Neuron (in vitro differentiated cells): ENCODE data around the gene BRAT1.

ENCODE experiments used
- H2AFZ ChIP-seq: one replicate; pipeline ENCODE4 v1.6.1; 2013; ENCODE audit warnings: low read depth, mild to moderate bottlenecking, inconsistent platforms, low read length, moderate library complexity
- H3K27me3 ChIP-seq: one replicate; pipeline ENCODE4 v1.6.1; 2013; ENCODE audit warnings: low read length; ENCODE audit not compliant: insufficient read depth
- H3K36me3 ChIP-seq: one replicate; pipeline ENCODE4 v1.6.1; 2013; ENCODE audit warnings: low read length; ENCODE audit not compliant: insufficient read depth
- H3K4me1 ChIP-seq: one replicate; pipeline ENCODE4 v1.6.1; 2013; ENCODE audit warnings: low read length; ENCODE audit not compliant: insufficient read depth
- H3K4me3 ChIP-seq: 2 replicates; pipeline ENCODE4 v1.5.1; 2013; ENCODE audit warnings: mild to moderate bottlenecking, low read length, moderate library complexity
- H3K9me3 ChIP-seq: one replicate; pipeline ENCODE4 v1.6.1; 2013; ENCODE audit warnings: low read length

The BRAT1 gene

DNA sequence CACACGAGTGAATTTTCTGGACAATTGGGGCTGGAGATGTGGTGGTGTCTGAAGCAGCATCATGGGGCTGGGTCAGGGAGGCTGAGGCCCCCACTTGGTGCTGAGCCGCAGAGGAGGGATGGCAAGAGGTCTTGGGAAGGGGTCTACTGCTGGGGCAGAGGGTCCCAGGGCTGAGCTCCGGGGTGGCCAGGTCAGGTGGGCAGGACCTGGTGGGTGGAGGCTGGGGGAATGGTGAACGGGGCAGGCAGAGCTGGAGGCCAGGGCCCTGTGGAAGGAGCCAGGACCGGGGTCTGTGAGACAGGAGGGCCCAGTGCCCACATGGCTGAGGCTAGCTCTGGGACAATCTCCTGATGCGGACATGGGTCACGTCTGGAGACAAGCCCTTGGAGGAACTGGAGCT is 56.1 kb downstream of the BRAT1 start:
- Histone ChIP-seq H2AFZ (no peak overlapping the region), H3K27me3 (no peaks in the 10 kb centered on the region), H3K4me3 (no peak overlapping the region), H3K4me1 (peaks cover 60% of the 10 kb centered on the region), H3K9me3 (no peaks in the 10 kb centered on the region), H3K36me3 (no peaks in the 10 kb centered on the region)

GRCh38 chr7:2498708-2499107 is 56.6 kb downstream of the BRAT1 start:
- H3K36me3 ChIP-seq, result no peaks in the 10 kb centered on the region
- H2AFZ ChIP-seq, result no peak overlapping the region
- no peaks in the 10 kb centered on the region for H3K9me3 ChIP-seq
- no peaks in the 10 kb centered on the region for H3K27me3 ChIP-seq
- peaks cover 63% of the 10 kb centered on the region for H3K4me1 ChIP-seq
- H3K4me3 ChIP-seq, result no peak overlapping the region

GRCh38 chr7:2497500-2498336 is 57.6 kb downstream of the BRAT1 start:
- Histone ChIP-seq H3K36me3 (no peaks in the 10 kb centered on the region), H3K9me3 (no peaks in the 10 kb centered on the region), H3K27me3 (no peaks in the 10 kb centered on the region), H3K4me3 (no peak overlapping the region), H3K4me1 (peaks cover 68% of the 10 kb centered on the region), H2AFZ (no peak overlapping the region)

DNA sequence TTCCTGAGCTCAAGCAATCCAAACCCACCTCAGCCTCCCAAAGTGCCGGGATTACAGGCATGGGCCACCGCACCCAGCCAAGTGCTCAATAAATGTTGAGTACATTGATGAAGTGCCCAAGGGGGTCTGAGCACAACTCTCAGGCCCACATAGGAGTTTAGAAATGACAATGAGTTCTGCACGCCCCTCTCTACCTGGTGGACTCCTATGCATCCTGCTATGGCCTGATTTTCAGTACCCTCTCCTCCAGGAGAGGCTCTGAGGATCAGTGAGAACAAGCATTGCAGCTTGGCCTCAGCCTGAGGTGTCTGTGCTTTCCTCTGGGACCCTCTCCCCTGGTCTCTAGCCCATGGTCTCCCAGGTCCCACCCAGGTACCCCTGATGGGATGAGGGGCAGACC is 58.3 kb downstream of the BRAT1 start:
- peaks cover 68% of the 10 kb centered on the region for H3K4me1 ChIP-seq
- H3K36me3 ChIP-seq, result no peaks in the 10 kb centered on the region
- H3K4me3 ChIP-seq, result no peak overlapping the region
- no peaks in the 10 kb centered on the region for H3K27me3 ChIP-seq
- H3K9me3 ChIP-seq, result no peaks in the 10 kb centered on the region
- no peak overlapping the region for H2AFZ ChIP-seq

DNA sequence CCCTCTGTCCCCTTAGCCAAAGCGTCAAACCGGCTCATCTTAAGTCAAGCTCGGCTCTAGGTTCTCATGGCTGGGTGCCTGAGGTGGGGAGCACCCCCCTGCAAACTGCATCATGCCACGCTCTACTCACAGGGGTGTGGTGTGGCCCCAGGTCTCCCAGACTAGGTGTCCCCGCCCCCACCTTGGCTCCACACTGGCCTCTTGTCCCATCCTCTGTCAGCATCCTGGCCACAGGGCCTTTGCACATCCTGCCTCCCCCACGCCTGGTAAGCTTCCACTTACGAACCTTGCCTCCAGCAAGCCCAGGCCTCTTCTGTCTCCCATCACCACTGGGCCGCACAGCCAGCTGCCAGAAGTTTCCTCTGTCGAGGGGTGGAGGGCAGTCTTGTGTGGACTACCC is 58.9 kb downstream of the BRAT1 start:
- Histone ChIP-seq H3K9me3 (no peaks in the 10 kb centered on the region), H3K27me3 (no peaks in the 10 kb centered on the region), H3K36me3 (no peaks in the 10 kb centered on the region), H3K4me3 (no peak overlapping the region), H2AFZ (no peak overlapping the region), H3K4me1 (peaks cover 68% of the 10 kb centered on the region)

GRCh38 chr7:2495418-2496299 is 59.7 kb downstream of the BRAT1 start:
- Histone ChIP-seq H3K9me3 (no peaks in the 10 kb centered on the region), H2AFZ (no peak overlapping the region), H3K36me3 (no peaks in the 10 kb centered on the region), H3K4me3 (no peak overlapping the region), H3K27me3 (no peaks in the 10 kb centered on the region), H3K4me1 (peaks cover 66% of the 10 kb centered on the region)

DNA sequence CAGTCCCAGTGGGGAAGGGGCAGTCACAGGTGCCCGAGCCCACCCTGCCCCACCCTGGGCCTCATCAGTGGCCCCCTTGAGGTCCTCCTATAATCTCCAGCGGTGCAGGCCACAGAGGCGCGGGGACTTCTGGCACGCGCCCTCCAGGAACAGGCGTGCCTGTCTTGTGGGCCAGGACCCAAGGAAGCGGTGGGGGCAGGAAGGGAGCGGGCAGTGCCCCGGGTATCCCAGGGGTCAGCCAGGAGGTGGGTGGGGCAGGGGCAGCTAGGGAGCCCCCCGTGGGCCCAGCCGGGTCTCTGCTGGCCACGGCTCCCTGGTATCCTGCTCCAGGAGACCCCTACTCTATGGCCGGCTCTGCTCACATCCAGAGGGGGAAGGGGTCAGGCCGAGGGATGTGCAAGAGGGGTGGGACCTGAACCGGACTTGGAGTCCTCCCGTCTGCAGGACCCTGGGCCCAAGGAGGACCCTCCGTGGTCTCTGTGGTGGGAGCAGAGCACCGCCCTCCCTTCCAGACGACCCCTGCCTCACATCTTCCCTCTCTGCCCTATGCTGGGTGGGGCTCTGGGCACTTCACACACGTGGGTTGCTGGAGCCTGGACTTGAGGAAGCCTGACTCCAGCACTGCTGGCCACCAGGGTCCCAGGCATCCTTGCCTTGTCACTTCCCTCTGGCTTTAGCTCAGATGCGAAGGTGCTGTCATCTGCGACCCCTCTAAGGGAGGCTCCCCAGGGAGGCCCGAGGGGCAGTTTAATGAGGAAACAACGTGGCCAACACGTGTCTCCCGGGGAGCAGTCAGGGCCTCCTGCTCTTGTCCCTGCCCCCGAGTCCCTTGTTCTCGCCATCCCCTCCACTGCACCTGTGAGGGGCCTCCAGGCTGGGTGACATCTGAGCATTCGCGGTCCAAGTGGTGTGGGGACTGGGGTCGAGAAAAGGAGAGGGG is 60.9 kb downstream of the BRAT1 start:
- Histone ChIP-seq H2AFZ (no peak overlapping the region), H3K4me1 (peaks cover 54% of the 10 kb centered on the region)

DNA sequence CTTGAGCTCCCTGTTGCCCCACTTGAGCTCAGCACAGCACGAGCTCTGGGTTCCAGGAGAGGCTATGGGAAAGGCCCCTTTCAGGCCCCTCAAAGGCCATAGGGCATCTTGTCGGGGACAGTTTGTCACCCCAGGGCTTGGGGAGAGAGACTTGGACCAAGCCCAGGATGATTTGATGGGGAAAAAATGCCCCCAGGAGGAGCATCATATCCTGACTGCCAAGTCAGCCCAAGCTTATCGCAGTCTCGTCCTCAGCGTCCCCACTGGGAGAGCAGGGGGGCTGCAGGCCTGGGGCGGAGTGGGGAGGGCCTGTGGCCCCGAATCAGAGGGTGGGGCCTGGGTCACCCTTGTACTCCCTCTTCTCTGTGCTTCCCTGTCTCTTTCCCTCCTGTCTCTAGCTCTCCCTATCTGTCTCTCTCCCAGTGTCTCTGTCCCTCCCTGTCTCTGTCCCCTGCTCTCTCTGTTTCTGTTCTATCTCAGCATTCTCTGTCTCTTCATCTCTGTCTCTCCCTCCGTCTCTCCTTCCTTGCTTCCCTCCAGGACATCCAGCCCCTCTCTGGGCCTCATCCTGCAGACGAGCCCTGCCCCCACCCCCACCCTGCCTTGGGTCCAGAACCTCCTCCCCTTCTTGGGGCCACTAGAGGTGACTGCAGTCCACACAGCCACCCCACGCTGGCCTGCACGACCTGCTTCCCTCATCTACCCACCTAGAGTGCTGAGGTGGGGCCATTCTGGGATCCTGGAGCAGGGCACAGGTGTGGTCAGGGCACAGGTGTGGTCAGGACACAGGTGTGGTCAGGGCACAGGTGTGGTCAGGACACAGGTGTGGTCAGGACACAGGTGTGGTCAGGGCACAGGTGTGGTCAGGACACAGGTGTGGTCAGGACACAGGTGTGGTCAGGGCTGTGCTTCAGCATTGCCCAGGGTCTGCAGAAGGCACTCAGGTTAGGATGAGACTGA is 61.8 kb downstream of the BRAT1 start:
- Histone ChIP-seq H3K4me3 (no peak overlapping the region), H2AFZ (no peak overlapping the region), H3K36me3 (no peaks in the 10 kb centered on the region), H3K9me3 (no peaks in the 10 kb centered on the region), H3K27me3 (no peaks in the 10 kb centered on the region), H3K4me1 (peaks cover 52% of the 10 kb centered on the region)

More for the DNA sequence above, 60.9 kb downstream of the BRAT1 start:
- H3K4me3 ChIP-seq, result no peak overlapping the region
- no peaks in the 10 kb centered on the region for H3K27me3 ChIP-seq
- H3K36me3 ChIP-seq, result no peaks in the 10 kb centered on the region
- no peaks in the 10 kb centered on the region for H3K9me3 ChIP-seq

DNA sequence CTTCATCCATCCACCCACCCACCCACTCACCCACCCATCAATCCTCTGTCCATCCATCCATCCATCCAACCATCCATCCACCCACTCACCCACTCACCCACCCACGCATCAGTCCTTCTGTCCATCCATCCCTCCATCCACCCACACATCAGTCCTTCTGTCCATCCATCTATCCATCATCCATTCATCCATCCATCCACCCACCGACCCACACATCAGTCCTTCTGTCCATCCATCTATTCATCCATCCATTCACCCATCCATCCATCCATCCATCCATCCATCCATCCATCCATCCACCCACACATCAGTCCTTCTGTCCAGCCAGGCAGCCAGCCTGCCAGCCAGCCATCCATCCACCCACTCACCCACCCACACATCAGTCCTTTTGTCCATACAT is 63.3 kb downstream of the BRAT1 start:
- Histone ChIP-seq H3K27me3 (no peaks in the 10 kb centered on the region), H3K36me3 (no peaks in the 10 kb centered on the region), H3K9me3 (no peaks in the 10 kb centered on the region), H3K4me3 (no peak overlapping the region), H2AFZ (no peak overlapping the region), H3K4me1 (peaks cover 41% of the 10 kb centered on the region)

GRCh38 chr7:2490181-2490651 is 65.1 kb downstream of the BRAT1 start:
- Histone ChIP-seq H3K36me3 (no peaks in the 10 kb centered on the region), H3K9me3 (no peaks in the 10 kb centered on the region), H3K4me1 (peaks cover 28% of the 10 kb centered on the region), H3K27me3 (no peaks in the 10 kb centered on the region), H3K4me3 (no peak overlapping the region), H2AFZ (no peak overlapping the region)

DNA sequence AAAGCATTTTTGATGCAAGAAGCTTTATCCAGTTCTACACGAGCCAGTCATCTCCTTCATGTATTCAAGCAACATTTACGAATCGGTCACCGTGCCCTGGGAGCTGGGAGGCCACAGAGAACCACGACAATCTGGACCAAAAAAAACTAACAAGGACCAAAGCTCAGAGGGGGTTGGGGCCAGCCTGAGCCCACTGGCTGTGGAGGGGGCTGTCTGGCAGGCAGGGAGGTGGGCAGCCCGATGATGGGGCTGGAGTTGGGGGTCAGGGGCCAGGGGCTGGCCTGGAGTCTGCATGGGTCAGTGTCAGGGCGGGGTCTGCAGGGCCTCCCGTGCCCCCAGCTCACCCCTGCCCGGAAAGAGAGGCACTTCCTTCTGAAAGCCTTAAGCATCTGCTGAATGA is 66.6 kb downstream of the BRAT1 start:
- Histone ChIP-seq H3K9me3 (no peaks in the 10 kb centered on the region), H2AFZ (no peak overlapping the region), H3K4me3 (no peak overlapping the region), H3K27me3 (no peaks in the 10 kb centered on the region), H3K36me3 (no peaks in the 10 kb centered on the region), H3K4me1 (peaks cover 16% of the 10 kb centered on the region)

DNA sequence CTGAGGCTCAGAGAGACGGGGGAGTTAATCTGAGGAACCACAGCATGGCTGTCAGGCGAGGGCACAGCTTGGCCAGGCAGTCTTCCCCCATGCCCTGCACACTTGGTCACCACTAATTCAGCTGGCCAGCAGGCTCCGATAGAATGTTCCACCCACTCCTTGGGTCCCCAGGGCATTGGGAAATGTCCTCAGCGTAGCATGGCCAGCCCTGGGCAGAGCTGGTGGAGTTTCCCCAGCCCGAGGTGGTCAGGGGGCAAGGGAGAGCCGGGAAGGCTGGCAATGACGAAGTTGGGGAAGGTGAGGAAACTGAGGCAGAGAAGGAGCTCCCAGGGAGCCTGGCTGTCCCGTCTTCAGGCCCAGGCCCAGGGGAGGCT is 67.1 kb downstream of the BRAT1 start:
- no peaks in the 10 kb centered on the region for H3K36me3 ChIP-seq
- H2AFZ ChIP-seq, result no peak overlapping the region
- no peak overlapping the region for H3K4me3 ChIP-seq
- no peaks in the 10 kb centered on the region for H3K9me3 ChIP-seq
- H3K27me3 ChIP-seq, result no peaks in the 10 kb centered on the region
- H3K4me1 ChIP-seq, result peaks cover 13% of the 10 kb centered on the region
